Esophagus muscularis mucosa (tissue), 4 donors: ENCODE data around the gene UBXN6. TPM values are rescaled to one million over a fixed set of nuclear protein-coding genes. Genes with fewer than 3 reads are reported as not detected.

Experiments
- DNase-seq: peaks from one replicate; pipeline ENCODE4 v3.0.0-alpha.2; 2017; ENCODE audit errors: extremely low spot score
- H3K27ac ChIP-seq, 4 donors: fragments of 200-600 bp; sonication (generic); replicated peaks in 1 of 4; 1 replicate in 3 of 4; 2 replicates in 1 of 4; pipeline ENCODE4 v1.5.1; 2016 to 2019; ENCODE audit warnings: mild to moderate bottlenecking in 1 of 4
- H3K27me3 ChIP-seq, 4 donors: fragments of 200-600 bp; sonication (generic); one replicate each; pipeline versions ENCODE4 v1.5.1 to v1.6.0; 2016 to 2019
- H3K36me3 ChIP-seq, 4 donors: fragments of 200-600 bp; sonication (generic); one replicate each; pipeline ENCODE4 v1.5.1; 2016 to 2019
- H3K4me1 ChIP-seq, 4 donors: fragments of 200-600 bp; sonication (generic); one replicate each; pipeline ENCODE4 v1.5.1; 2016 to 2019
- H3K4me3 ChIP-seq, 4 donors: fragments of 200-600 bp; sonication (generic); 1 replicate in 2 of 4; 2 replicates in 2 of 4; pipeline ENCODE4 v1.5.1; 2016 to 2019; ENCODE audit warnings: mild to moderate bottlenecking in 4 of 4, moderate library complexity in 1 of 4
- H3K9me3 ChIP-seq, 4 donors: fragments of 200-600 bp; sonication (generic); 1 replicate in 3 of 4; 2 replicates in 1 of 4; pipeline ENCODE4 v1.5.1; 2016 to 2019
- EP300 ChIP-seq: sonication (generic); formaldehyde crosslinking; IDR thresholded peaks from one replicate; pipeline ENCODE4 v1.6.1; 2017; ENCODE audit warnings: antibody characterized with exemption
- POLR2A ChIP-seq: fragments of 450-650 bp; IDR thresholded peaks from one replicate; pipeline ENCODE4 v1.6.1; 2017; ENCODE audit warnings: antibody characterized with exemption, moderate library complexity, mild to moderate bottlenecking, low read depth
- POLR2AphosphoS5 ChIP-seq, 2 donors: sonication (generic); formaldehyde crosslinking; IDR thresholded peaks; one replicate each; pipeline ENCODE4 v1.6.1; 2017; ENCODE audit warnings: antibody characterized with exemption in 2 of 2
- WGBS: methylation state at CpG from one replicate; pipeline ENCODE4 v1.1.5; 2018; 5-methylcytosine and 5-hydroxymethylcytosine counted together
- intact Hi-C: fragments of 100-400 bp; cut with DNase I; formaldehyde crosslinking; loops from one replicate; pipeline ENCODE4 v1.15.1; 2023
- total RNA-seq, 4 donors: library from RNA; depleted of rRNA; stranded (reverse); fragments of >200 nt; gene quantifications; one replicate each; pipeline versions ENCODE4 v1.1.0 to v1.2.1, GENCODE V29; 2016
- TF ChIP-seq, protein P1 (sequence below), 3 experiments: fragments of 200-600 bp in 2 of 3; fragments of 450-650 bp in 1 of 3; sonication (generic) in 2 of 3; IDR thresholded peaks; one replicate each; pipeline ENCODE4 v1.5.1; 2017 to 2019; ENCODE audit warnings: antibody characterized with exemption in 3 of 3, mild to moderate bottlenecking in 2 of 3, moderate library complexity in 1 of 3

UBXN6 gene
- total RNA-seq, 4 donors from 2014 or later = 65.2 to 190 (median 98.8) TPM

DNA sequence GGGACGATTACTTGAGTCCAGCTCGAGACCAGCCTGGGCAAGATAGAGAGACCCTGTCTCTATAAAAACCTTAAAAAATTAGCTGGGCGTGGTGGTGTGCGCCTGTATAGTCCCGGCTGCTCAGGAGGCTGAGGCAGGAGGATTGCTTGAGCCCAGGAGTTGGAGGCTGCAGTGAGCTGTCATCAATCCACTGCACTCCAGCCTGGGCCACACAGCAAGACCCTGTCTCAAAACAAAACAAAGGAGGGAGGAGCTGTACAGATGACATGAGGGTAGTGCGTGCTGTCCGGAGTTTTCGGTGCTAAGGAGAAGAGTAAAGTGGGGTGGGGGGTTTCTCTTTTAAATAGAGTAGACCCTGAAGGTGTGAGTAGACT, 37.1 kb upstream of the UBXN6 start:
- WGBS = 91% methylated on average over 8 of the region's 8 CpGs

DNA sequence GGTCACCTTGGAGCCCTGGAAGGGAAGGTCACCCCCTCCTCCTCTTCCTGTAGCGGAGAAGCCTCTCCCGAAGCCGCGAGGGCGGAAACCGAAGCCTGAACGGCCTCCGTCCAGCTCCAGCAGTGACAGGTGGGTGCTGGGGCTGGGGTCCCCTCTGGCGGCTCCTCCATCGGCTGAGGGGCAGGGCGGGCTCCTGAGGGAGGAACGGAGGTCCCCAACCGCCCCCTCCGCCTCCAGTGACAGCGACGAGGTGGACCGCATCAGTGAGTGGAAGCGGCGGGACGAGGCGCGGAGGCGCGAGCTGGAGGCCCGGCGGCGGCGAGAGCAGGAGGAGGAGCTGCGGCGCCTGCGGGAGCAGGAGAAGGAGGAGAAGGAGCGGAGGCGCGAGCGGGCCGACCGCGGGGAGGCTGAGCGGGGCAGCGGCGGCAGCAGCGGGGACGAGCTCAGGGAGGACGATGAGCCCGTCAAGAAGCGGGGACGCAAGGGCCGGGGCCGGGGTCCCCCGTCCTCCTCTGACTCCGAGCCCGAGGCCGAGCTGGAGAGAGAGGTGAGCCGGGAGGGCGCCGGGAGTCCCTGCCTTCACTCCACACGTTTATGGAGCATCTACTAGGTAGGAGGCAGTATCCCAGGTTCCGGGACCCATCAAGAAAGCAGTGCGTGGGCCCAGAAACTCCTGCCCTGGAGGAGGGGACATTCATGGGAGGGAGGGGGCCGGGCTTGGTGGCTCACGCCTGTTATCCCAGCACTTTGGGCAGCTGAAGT, 36.5 kb upstream of the UBXN6 start:
- intact Hi-C loops = no loop called here
- Histone ChIP-seq H3K4me3 (no peak overlapping the region), H3K36me3 (peaks cover 59 to 92% (median 89%) of the 10 kb centered on the region in 4 donors), H3K9me3 (no peaks in the 10 kb centered on the region), H3K27me3 (no peaks in the 10 kb centered on the region), H3K27ac (no peak overlapping the region), H3K4me1 (no peaks in the 10 kb centered on the region)
- DNase-seq = no peak
- WGBS = 93% methylated on average over 58 of the region's 61 CpGs
- TF ChIP-seq POLR2A (no peak), EP300 (no peak), POLR2AphosphoS5 (IDR thresholded peaks at IDR 0.05) (no peak)
- TF ChIP-seq, protein P1, sequence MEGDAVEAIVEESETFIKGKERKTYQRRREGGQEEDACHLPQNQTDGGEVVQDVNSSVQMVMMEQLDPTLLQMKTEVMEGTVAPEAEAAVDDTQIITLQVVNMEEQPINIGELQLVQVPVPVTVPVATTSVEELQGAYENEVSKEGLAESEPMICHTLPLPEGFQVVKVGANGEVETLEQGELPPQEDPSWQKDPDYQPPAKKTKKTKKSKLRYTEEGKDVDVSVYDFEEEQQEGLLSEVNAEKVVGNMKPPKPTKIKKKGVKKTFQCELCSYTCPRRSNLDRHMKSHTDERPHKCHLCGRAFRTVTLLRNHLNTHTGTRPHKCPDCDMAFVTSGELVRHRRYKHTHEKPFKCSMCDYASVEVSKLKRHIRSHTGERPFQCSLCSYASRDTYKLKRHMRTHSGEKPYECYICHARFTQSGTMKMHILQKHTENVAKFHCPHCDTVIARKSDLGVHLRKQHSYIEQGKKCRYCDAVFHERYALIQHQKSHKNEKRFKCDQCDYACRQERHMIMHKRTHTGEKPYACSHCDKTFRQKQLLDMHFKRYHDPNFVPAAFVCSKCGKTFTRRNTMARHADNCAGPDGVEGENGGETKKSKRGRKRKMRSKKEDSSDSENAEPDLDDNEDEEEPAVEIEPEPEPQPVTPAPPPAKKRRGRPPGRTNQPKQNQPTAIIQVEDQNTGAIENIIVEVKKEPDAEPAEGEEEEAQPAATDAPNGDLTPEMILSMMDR (IDR thresholded peaks at IDR 0.05) = no peak

More for the DNA sequence above, 37.1 kb upstream of the UBXN6 start:
- Histone ChIP-seq H3K27me3 (no peaks in the 10 kb centered on the region), H3K4me1 (no peaks in the 10 kb centered on the region), H3K4me3 (no peak overlapping the region), H3K27ac (no peak overlapping the region), H3K9me3 (no peaks in the 10 kb centered on the region), H3K36me3 (peaks cover 64 to 92% (median 89%) of the 10 kb centered on the region in 4 donors)
- no peak for DNase-seq
- TF ChIP-seq POLR2A = no peak
- no peak for TF ChIP-seq EP300
- no peak for TF ChIP-seq POLR2AphosphoS5 (IDR thresholded peaks at IDR 0.05)
- TF ChIP-seq, protein P1 (IDR thresholded peaks at IDR 0.05) = no peak
- intact Hi-C loops = no loop called here

DNA sequence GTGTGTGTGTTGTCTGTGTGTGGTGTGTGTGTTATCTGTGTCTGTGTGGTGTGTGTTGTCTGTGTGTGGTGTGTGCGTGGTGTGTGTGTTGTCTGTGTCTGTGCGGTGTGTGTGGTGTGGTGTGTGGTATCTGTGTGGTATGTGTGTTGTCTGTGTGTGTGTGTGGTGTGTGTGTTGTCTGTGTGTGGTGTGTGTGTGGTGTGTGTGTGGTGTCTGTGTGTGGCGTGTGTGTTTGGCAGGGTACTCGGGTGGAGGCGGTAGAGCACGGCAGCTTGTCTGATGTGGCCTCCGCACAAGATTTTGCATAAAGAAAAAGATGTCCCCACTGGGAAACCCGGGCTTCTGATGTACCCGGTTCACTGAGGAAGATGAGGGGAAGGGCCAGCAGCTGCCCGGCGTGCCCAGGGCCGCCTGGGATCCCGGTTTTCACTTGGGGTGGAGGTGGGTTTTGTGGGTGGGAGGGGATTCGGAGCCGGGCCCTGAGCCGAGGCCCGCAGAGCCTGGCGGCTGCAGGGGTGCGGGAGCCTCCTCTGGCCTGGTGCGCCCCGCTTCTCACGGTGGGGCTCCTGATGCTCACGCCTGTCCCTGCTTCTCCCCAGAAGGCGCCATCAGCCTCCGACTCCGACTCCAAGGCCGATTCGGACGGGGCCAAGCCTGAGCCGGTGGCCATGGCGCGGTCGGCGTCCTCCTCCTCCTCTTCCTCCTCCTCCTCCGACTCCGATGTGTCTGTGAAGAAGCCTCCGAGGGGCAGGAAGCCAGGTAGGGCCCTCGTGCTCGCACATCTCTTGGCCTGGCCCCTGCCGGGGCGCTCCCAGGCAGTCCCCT, 35.7 kb upstream of the UBXN6 start:
- no peaks in the 10 kb centered on the region for H3K9me3 ChIP-seq
- no peak overlapping the region for H3K27ac ChIP-seq
- intact Hi-C loops = no loop called here
- H3K4me1 ChIP-seq = no peaks in the 10 kb centered on the region
- WGBS = 94% methylated on average over 35 of the region's 41 CpGs
- no peak for DNase-seq
- TF ChIP-seq POLR2A (no peak), EP300 (no peak), POLR2AphosphoS5 (IDR thresholded peaks at IDR 0.05) (no peak)
- TF ChIP-seq, protein P1 (IDR thresholded peaks at IDR 0.05) = no peak
- no peaks in the 10 kb centered on the region for H3K27me3 ChIP-seq
- H3K4me3 ChIP-seq = no peak overlapping the region
- peaks cover 57 to 92% (median 89%) of the 10 kb centered on the region in 4 donors for H3K36me3 ChIP-seq

DNA sequence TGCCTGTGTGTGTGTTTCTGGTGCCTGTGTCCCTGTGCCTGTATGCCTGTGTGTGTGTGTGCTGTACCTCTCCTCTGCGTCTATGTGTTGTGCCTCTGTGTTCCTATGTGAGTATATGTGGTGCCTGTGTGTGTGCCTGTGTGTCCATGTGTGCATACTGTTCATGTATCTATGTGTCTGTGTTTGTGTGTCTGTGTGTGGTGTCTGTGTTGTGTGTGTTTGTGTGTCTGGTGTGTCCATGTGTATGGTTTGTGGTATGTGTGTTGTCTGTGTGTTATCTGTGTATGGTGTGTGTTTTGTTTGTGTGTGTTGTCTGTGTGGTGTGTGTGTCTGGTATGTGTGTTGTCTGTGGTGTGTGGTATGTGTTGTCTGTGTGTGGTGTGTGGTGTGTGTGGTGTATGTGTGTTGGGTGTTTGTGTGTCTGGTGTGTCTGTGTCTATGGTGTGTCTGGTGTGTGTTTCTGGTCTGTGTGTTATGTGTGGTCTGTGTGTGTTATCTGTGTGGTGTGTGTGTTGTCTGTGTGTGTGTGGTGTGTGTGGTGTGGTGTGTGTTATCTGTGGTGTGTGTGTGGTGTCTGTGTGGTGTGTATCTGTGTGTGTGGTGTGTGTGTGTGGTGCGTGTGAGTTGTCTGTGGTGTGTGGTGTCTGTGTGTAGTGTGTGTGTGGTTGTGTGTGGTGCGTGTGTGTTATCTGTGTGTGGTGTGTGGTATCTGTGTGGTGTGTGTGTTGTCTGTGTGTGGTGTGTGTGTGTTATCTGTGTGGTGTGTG, 34.9 kb upstream of the UBXN6 start:
- no peaks in the 10 kb centered on the region for H3K4me1 ChIP-seq
- H3K27me3 ChIP-seq = no peaks in the 10 kb centered on the region
- H3K4me3 ChIP-seq = no peak overlapping the region
- intact Hi-C loops = no loop called here
- peaks cover 51 to 91% (median 85%) of the 10 kb centered on the region in 4 donors for H3K36me3 ChIP-seq
- WGBS = 90% methylated on average over 3 of the region's 3 CpGs
- TF ChIP-seq POLR2A = no peak
- TF ChIP-seq, protein P1 (IDR thresholded peaks at IDR 0.05) = no peak
- no peak for TF ChIP-seq EP300
- TF ChIP-seq POLR2AphosphoS5 (IDR thresholded peaks at IDR 0.05) = no peak
- H3K9me3 ChIP-seq = no peaks in the 10 kb centered on the region
- H3K27ac ChIP-seq = no peak overlapping the region
- no peak for DNase-seq
